NCI-H2171 treated with DMSO at 0.1 percent for 48 hours (cell line): Measurements from ENCODE around the gene ELK4.
A peak's percentile ranks its signal among the peaks of the same experiment; 100 is the strongest.

Experiments used
- DNase-seq: peaks from one replicate; lab custom pipeline; 2025; lab: John Stamatoyannopoulos, UW

Gene ELK4

DNA sequence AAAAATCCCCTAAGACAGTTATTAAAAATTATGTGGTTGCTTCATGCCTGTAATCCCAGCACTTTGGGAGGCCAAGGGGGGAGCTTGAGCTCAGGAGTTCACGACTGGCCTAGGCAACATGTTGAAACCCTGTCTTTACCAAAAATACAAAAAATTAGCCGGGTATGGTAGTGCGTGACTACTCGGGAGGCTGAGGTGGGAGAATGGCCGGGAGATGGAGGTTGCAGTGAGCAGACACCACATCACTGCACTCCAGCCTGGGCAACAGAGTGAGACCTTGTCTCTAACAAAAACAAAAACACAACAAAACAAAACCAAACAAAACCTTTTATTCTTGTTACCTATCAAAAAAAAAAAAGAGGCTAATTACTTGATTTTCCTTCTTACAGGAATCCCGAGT, 2.1 kb downstream of the ELK4 start:
- no peak for DNase-seq

DNA sequence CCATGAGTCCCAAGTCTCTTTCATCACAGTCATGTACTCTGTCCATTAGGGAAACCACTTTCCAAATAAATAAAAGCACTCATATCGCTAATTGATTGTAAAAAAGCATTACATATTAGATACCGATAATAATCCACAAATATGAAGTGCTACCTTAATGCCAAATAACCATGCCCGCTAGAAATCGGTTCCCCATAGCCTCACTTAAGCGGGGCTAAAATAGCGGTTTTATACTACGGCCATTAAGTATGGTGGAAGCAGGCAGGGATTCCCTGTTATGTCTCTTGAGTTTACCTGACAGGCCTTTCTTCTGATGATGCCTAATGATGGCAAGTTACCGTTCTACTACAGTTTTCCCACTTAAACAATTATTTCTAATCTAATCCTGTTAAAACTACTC, 3.9 kb downstream of the ELK4 start:
- DNase-seq = no peak

DNA sequence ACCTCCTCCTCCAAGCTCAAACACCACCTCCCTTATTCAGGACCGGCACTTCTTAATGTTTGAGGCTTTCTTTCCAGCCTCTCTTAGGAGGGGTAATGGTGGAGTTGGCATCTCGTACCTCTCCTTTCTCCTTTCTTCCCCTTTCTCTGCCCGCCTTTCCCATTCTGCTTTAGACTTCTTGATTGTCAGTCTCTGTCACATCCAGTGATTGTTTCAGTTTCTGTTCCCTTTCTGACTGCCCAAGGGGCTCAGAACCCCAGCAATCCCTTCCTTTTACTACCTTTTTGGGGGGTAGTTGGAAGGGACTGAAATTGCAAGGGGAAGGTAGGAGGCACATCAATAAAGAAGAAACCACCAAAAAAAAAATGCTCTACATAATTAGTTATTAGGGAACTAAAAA, 5.6 kb downstream of the ELK4 start:
- DNase-seq = no peak

DNA sequence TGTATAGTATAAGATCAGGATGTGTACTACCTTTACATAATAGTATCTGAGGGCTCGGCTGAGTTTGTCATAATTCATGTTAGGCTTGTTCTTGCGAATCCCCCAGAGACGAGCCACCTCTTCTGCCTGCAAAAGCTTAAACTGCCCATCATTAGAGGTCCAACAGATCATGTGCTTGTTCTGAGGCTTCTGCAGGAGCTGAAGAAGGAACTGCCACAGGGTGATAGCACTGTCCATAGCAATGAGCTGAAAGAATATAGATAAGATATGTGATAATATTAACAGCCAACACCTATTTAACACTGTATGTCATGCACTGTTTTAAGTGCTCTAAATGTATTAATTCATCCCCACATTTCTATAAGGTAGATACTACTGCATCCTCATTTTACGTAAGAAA, 8.2 kb downstream of the ELK4 start:
- DNase-seq = no peak

DNA sequence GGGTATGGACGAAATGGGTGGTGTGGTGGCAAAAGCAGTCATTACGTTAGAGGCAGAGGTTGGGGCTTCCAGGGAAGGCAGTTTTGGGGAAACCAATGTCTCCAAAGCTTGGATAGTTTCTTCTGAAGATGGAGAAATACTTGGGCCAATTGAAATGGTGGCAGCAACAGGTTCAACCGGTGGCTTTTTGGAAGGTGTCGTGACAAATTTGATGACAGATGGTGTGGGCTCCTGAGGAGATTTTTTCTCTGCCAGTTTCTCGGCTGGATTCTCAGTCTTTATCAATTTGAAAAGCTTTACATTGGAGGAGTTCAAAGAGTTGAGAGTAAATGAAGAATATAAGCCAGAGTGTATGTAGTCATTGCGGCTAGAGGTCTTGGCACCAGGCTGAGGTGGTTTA, 11.5 kb downstream of the ELK4 start:
- DNase-seq = no peak

DNA sequence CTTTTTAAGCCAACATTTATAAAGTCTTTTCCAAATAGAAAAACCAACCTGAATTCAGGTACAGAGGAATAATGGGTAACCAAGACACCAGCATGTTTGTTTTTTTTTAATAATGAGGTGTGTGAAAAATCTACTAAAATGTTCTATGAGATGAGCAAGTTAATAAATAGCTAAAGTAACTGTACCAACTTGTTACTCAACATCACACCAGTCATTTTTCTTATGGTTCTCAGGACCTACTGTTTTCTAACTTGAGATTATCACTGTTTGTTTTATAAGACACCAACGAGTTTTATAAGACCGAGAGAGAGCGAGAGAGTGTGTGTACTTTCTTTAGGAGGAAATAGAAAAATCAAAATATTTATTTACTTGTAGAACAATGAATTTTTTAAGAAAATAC, 12.4 kb downstream of the ELK4 start:
- DNase-seq = no peak

DNA sequence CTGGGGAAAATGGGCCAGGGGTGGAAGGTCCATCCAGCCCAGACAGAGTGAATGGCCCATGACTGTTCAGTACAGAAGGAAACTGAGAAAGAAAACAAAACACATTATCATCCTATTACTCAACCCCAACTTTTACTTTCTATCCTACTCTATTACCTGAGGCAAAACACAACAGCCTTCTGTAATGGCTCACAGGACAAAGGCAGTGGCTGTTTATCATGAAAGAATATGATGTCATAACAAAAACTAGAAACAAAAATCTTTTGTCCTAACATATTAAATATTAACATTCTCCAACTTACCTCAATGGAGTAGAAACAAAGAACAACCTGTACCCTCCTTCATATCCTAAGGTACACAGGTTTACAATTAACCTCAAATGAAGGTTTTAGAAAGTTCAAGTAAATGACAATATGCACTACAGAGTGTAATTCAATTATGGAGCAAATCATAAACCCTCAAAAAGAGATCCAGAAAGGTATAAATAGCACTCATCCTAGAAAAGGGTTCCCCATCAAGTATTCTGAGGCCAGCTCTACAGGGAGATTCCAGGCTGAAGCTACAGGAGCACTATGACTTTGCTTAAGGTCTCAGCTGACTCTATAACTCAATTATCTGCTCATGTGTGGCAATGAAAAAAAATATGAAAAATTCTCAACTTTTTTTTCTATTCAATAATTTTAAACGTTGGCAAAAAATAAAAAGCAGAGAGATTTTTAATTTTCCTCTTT, 15.1 kb downstream of the ELK4 start:
- no peak for DNase-seq

DNA sequence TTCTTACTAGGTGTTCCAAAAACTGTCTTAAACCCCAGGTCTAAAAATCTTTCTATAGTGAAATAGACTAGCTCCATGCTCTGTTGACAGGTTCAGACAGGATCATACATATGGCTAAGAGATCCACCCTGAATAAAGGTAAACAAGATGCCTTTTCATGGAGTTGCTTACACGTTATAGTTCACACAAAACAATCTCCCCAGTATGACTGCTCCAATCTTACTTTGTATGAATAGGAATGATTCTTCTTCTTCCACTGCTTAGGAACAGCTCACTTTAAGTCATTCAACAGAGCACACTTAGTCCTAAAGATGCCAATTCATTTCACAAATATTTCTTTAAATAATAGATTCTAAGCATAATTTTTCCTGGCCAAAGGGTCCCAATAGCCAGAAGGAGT, 16.0 kb downstream of the ELK4 start:
- DNase-seq = no peak

DNA sequence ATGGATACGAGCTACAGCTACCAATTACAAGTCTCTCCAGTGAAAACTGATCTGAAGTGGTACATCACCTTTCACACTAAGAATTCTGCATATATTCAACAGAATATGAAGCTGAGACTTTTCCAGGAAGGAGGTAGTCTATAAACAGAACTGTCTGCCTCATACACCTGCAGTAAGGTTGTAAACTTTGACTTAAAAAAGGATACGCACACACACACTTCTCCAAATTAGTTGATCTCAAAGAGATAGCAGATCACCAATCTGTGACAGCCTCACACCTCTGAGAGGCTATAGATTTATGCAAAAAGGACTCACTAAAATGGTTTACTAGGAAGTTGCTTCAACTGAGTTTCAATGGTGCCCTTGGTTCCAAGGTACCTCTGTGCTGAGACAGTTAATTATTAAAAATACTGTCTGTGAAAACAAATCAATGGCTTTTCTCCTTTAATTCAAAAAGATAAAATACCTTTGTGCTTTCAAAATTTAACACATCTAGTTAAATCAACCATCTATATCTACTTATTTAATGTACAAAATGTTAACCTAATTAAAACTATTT, 17.9 kb downstream of the ELK4 start:
- DNase-seq = no peak

DNA sequence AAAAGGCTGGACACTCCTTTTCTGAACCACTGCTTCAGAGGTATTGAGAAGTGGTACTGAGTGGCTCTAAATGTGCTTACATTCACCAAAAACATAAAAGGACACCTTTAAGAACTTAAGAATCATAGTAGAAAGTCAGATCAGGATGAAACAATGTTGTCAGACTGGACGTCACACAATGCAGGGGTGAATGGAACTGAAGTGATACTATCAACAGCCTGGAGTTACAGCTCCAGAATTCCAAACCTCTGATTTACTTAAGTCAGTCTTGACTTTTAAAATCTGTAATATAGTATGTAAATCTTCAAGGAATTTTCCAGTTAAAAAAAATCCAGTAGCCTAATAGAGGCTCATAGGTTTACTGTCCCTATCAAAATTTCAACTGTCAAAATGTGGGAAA, 19.3 kb downstream of the ELK4 start:
- no peak for DNase-seq

DNA sequence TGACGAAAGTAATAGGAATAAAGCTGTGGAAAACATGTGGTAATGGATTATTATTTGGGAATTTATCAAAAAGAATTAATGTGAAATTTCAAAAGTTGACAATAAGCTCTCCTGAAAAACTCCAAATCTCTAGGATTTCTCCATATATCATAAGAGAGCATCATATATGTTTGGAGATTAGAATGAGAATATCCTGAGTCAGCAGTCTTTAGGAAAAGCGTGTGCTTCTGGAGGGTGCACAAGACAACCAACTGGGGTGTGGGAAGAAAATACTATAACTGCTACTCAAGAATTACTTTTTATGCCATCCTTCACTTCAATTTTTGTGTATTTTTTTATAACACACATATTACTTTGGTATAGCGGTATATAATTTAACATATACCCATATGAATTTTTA, 19.7 kb downstream of the ELK4 start:
- no peak for DNase-seq

DNA sequence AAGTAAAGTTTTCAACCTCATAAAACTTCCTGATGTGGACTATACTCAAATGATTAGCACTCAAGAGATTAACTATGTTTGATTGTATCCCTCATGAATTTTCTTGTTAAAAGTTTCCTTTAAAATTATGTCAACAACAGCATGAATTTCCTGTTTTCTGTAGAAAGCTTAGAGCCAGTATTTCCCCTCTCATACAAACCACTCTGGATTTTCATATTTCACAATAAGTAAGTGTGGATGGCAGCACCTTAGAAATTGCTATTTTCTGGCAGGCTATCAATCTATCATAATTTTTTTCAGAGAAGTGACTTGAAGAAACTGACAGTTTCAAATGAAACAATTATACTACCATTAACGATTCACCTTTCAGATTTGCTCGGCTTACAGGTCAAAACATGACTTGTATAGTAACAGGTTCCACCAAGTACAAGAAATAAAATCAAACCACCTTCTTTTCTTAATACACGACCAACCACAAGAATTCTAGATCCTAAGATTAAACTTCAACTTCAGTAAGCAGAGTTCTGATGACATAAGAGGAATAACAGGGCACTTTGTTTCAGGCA, 20.8 kb downstream of the ELK4 start:
- DNase-seq = no peak

DNA sequence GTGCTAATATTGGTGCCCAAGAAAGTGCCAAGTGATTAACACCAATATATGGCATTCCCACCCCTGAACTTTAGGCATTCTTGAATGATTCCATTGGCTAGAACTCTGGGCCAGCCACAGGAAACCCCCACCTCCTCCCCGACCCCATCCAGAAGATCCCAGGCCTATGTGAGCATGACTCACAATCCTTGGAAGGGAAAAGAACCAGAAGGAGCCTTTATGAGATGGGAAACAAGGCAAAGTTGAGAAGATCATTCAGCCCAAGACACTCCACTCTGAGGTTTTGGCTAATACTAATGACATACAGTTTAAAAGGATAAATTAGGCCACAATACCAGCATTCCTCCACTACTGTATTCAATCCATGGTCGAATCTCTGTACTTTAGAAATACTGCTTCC, 21.8 kb downstream of the ELK4 start:
- no peak for DNase-seq

DNA sequence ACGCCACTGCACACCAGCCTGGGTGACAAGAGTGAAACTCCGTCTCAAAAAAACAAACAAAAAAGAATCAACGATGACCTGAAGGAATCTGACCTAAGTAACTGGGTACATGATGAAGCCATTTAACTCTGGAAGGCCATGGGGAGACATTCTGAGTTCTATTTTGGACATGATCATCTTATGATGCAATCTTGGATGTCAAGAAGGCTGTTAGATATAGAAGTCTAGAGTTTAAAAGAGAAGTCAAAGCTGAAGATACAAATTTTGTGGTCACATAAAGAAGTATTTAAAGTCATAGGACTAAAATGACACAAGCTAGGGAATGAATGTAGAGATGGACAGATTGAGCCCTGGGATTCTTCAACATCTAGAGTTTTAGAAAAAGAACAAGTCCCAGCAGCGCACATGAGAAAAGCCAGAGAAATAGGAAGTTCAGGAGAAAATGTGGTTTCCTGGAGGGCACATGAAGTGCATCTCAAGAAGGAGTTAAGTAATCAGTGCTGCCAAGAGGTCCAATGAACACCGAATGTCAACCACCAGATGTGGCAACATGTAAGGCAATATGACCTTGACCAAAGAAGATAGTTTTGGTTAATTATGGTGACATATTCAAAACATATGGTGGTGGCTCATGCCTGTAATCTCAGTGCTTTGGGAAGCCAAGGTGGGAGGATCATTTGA, 26.8 kb downstream of the ELK4 start:
- DNase-seq = no peak

DNA sequence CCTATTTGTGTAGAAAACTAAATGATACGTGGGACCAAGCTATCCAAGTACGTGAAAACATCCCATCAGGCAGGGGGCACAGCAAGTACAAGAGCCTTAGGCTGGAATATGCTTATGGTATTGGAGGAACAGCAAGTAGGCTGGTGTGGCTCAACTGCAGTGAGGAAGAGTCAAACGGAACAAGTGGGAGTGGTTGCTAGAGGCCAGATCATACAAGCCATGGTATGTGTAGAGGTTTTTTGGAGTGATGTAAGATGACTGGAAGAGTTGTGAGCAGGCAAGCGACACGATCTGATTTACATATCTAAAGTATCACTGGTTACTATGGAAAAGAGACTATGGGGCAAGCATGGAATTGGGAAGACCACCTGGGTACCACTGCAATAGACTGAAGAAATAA, 27.8 kb downstream of the ELK4 start:
- no peak for DNase-seq

DNA sequence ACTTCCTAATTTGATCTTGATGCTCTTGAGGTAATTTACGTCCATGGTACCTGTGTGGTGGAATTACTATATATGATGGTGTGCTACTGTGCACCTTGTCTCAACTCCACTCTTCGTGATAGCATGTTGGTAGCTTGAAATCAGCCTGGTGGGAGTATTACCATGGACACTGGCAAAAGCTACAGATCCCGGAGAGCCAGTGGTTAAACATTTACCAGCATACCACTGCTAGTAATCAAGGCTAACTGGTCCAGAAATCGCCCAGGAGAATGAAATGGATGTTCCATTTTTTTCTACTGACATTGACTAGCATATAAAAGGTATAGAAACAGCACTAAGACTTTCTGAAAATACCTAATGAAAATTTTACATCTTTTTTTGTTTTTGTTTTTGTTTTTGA, 30.6 kb downstream of the ELK4 start:
- no peak for DNase-seq

DNA sequence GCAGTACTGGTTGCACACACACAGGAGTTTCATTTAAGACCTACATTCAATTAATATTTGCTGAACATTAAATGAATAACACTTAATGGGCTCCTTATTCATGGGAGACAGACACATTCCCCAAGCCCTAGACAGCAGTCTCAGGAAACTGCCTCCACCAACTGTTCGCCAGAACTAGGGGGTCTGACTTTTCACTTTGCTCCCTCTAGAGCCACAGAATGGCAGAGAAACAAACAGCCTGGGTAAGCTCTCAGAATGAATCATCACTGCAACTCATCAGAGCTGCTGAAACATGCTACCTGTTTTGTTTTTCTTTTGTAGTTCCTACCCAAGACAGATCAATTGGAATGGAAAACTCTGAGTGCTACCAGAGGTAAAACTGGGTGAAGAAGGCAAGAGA, 31.7 kb downstream of the ELK4 start:
- no peak for DNase-seq

DNA sequence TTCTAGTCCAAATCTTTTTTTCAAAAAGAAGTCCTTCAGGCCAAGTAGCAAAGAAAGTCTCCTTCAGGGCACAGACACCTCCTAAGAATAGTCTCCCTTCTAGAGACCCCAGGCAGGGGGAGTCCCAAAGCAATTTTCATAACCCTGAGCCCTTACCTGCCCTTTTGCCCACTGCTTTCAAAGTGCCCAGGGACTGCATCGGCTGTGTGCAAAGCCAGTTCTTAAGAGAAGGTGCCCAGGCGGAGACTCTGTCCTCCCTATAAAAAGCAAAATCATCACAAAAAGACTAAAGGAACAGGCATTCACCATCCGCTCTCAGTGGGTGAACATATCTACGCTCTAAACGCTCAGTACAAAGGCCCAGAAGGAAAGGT, 32.2 kb downstream of the ELK4 start:
- no peak for DNase-seq

DNA sequence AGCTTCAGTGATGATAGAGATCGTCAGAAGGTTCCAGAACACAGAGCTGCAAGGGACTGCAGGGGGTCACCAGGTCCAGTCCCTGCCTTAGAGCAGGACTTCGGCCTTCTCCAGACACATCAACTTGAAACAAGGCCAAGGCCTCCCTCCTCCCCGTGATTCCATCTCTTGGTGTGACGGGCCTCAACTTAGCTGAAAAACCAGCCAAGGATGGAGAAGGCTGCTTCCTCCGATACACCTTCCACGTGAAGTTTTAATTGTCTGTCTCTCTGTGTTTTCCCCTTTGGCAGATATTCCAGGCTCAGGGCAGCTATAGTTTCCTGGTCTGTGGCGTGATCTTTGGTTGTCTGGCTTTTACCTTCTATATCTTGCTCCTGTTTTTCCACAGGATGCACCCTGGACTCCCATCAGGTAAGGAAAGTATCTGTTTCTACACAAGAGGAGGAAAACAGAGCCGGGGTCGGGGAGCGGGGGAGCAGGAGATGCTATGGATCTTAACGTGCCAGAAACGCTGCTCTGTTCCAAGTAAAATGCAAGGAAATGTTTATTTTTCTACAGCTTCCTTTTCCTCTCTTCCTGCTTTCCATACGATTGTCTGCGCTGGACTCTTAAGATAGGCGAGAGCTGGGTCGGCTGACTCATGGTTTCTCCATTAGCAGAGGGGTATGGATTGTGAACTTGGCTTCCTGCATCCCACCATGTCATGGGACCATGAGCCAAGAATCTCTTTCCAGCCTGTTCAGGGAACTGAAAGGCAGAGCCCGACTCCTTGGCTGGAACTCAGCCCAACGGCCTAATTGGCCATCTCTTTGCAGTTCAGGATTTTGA, 32.8 kb downstream of the ELK4 start:
- DNase-seq = no peak

DNA sequence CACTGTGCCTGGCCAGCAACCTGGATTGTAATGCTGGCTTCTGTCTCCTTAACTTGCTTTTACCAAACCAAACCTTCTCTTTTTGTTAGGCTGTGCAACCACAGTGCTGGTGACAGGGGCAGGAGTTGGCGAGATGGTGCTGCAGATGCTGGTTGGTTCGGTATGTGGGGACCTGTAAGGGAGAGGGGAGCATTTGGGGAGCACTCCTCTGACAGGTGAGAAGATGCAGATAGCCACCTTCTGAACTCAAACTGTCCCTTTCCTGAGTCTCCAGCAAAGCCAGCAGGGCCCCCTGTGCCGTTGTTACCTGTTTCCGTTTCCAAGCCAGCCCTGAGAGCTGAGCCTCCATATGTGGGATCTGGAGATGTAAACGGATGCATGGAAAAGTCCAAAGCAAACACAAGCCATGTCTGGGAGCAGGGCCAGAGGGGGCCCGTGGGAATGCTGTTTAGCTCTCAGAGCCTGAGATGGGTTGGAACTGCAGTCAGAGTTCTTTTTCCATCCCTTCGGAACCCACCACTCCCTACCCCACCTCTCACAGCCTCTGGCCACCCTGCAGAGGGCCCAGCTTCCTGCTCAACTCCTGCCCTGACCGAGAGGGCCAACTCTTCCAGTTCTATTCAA, 34.0 kb downstream of the ELK4 start:
- peak; percentile 56 for DNase-seq

DNA sequence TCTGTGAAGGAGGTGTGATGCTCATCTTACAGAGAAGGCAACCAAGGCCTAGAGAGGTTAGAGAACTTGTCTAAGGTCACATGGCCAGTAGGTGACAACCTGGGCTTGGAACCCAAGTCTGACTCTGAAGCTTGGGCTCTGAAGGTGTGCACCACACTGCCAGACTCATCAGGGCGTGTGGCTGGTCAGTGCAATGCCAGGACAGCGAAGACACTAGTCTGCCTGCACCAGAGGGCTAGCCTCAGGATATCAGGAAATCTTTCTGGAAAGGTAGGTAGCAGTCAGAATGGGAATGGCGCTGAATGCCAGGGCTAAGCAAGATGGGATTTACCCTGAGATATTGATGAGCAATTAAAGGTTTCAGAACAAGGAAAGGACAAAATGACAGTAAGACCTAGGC, 34.9 kb downstream of the ELK4 start:
- DNase-seq = no peak

DNA sequence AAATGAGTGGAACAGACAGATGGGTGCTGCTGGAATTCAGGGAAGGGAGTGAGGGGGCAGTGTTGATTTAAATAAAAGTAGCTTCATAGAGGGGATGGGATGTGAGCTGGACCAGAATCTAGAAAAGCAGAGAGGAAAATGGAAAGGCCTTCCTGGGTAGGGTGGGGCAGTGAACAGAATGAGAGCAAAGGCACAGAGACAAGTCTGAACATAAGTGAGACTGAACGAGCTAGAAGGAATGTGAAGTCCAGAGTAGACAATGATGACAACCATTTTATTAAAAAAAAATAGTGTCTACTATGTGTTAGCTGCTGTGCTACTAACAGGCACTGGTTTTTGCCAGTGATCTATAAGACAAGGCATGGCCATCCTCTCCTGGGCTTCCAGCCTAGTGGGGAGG, 36.0 kb downstream of the ELK4 start:
- no peak for DNase-seq
